Cerebellar cortex (tissue), 1 donor: ENCODE measurements around the gene NFX1.

Source experiments
- DNase-seq: peaks from one replicate; pipeline ENCODE4 v3.0.0-alpha.2; 2015; ENCODE audit warnings: low spot score

The NFX1 gene

GRCh38 chr9:33267151-33267767 is 23.1 kb upstream of the NFX1 start:
- DNase-seq: no peak

DNA sequence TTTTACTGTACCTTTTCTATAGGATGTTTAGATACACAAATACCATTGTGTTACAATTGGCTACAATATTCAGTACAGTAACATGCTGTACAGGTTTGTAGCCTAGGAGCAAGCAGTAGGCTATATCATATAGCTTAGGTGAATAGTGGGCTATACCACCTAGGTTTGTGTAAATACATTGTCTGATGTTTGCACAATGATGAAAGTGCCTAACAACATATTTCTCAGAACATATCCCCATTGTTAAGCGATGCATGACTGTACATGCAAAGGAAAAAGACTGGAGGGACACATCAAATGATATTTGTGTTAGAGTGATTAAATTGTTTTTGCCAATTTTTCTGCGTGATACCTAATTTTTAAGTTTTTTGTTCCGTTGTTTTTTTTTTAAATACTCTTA is 20.2 kb upstream of the NFX1 start:
- DNase-seq: no peak

DNA sequence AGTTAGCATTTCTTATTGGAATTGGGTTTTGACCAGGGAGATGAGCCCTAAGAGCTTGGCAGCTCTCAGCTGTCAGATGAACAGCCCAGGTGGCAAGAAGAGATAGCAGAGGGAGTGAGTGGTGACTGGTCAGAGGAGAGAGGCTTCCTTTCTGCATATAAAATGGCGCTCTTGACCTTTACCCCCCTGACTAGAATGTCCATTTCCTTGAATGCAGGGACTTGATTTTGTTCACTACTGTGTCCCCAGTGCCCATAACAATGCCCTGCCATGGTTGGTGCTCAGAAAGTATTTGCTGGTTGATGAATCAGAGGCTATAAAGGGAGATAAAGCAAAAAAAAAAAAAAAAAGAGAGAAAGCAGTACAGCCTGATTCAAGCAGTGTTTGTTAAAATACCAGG is 18.3 kb upstream of the NFX1 start:
- DNase-seq: no peak

GRCh38 chr9:33273266-33273971 is 16.9 kb upstream of the NFX1 start:
- DNase-seq: no peak

DNA sequence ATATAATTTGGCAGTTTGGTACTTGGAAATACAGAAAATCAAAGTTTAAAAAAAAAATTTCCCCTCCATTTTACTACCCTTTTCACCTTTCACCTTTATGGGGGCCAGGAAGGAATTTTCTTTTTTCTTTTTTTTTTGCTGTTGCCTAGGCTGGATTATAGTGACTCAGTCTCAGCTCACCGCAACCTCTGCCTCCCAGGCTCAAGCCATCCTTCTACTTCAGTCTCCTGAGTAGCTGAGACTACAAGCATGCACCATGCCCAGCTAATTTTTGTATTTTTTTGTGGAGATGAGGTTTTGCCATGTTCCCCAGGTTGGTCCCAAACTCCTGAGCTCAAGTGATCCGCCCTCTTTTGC is 16.4 kb upstream of the NFX1 start:
- no peak for DNase-seq

DNA sequence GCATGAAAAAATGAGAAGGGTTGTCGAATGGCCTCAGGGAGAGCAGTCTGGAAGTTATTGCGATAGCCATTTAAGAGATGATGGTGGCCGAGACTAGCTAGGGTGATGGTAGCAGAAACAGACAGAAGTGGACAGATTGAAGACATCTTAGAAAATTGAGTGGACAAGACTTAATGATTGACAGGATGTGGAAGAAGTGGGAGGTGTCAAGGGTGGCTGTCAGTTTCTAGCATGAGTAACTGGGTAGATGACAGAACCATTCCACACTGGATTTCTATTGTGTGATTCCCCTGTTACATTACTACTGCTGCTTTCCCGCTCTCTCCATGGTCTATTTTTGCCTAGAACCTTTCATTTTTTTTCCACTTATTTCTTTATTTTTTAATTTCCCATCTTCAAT is 12.8 kb upstream of the NFX1 start:
- DNase-seq: no peak

DNA sequence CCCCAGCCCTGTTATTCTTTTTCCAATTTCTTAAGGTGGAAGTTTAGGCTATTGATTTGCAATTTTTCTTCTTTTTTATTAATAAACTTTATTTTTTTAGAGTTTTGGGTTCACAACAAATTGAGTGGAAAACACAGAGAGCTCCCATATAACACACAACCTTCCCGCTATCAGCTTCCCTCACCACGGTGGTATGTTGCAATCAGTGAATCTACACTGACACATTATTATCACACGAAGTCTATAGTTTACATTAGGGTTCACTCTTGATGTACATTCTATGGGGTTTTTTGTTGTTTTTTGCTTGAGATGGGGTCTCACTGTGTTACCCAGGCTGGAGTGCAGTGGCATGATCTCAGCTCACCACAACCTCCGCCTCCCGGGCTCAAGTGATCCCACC is 4.8 kb upstream of the NFX1 start:
- no peak for DNase-seq

DNA sequence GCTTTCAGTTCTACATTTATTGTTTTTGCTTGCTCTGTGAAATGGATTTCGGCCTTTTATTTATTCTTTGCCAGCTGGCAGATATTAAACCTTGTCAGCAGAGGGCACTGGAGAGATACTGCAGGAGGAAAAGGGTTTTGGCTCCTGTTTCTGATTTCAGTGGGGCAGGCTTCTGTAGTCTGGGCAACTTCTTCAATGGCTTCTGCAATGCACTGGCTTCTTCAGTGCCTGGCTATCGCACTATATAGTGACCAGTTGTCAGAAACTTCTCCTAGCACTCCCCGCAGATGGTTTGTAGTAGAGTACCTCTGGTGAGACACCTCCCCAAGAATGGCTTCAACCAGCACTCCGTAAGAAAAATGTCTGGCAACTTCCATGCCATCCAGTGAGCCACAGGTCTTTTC is 3.2 kb upstream of the NFX1 start:
- peak; percentile 84 for DNase-seq

- no peak for DNase-seq
Observed at GRCh38 chr9:33288235-33288634, 2.1 kb upstream of the NFX1 start.

- DNase-seq: no peak
Observed at GRCh38 chr9:33288828-33289483, 1.4 kb upstream of the NFX1 start.

- DNase-seq: no peak
Observed at GRCh38 chr9:33289496-33289895, 820 bp upstream of the NFX1 start.

DNA sequence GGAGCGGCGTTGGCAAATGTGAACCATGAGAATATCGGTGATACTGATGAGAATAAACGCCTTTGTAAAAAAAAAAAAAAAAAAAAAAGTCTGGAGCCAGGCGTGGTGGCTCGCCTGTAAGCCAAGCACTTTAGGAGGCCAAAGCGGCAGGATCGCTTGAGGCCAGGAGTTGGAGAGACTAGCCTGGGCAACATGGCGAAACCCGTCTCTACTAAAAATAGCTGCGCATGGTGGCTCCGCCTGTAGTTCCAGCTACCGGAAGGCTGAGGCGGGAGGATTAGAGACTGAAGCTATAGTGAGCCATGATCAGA is 425 bp upstream of the NFX1 start:
- DNase-seq: no peak

- no peak for DNase-seq
Observed at GRCh38 chr9:33291031-33291397, 698 bp downstream of the NFX1 start.

- no peak for DNase-seq
Observed at GRCh38 chr9:33291901-33292300, 1.6 kb downstream of the NFX1 start.

GRCh38 chr9:33293782-33294181 is 3.5 kb downstream of the NFX1 start:
- no peak for DNase-seq

DNA sequence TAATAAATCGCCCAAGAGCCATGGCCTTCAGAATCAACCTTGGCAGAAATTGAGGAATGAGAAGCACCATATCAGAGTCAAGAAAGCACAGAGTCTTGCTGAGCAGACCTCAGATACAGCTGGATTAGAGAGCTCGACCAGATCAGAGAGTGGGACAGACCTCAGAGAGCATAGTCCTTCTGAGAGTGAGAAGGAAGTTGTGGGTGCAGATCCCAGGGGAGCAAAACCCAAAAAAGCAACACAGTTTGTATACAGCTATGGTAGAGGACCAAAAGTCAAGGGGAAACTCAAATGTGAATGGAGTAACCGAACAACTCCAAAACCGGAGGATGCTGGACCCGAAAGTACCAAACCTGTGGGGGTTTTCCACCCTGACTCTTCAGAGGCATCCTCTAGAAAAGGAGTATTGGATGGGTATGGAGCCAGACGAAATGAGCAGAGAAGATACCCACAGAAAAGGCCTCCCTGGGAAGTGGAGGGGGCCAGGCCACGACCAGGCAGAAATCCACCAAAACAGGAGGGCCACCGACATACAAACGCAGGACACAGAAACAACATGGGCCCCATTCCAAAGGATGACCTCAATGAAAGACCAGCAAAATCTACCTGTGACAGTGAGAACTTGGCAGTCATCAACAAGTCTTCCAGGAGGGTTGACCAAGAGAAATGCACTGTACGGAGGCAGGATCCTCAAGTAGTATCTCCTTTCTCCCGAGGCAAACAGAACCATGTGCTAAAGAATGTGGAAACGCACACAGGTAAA is 4.5 kb downstream of the NFX1 start:
- peak; percentile 28 for DNase-seq

- DNase-seq: no peak
Observed at GRCh38 chr9:33295571-33295970, 5.3 kb downstream of the NFX1 start.

DNA sequence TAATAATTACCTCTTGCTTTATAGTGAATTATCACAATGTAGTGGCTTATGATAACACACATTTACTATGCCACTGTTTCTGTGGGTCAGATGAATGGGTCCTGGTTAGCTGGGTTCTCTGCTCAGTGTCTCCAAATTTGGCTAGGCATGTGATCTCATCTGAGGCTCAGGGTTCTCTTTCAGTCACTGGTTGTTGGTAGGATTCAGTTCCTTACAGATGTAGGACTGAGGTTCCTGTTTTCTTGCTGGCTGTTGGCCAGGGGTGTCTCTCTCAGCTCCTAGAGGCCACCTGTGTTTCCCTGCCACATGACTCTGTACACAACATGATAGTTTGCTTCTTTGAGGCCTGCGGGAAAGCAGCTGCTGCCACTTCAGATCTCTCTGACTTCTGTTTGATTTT is 7.1 kb downstream of the NFX1 start:
- DNase-seq: no peak

DNA sequence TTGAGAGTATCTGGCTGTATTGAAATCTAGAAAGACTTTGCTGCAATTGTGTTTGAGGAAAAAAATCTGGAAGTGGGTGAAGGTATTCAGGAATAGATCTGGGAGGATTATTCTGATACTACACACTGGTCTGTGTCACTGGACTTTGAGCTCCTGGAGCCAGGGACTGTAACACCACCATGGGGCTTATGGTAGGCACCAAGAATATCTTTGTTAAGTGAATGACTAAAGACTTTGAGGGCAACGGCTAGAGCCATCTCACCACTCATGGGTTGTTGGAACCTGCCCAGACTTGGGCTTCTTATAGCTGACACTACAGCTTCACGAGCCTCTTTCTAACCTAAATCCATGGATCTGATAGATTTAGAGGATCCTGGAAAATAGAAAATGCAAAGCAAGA is 10.2 kb downstream of the NFX1 start:
- DNase-seq: no peak

DNA sequence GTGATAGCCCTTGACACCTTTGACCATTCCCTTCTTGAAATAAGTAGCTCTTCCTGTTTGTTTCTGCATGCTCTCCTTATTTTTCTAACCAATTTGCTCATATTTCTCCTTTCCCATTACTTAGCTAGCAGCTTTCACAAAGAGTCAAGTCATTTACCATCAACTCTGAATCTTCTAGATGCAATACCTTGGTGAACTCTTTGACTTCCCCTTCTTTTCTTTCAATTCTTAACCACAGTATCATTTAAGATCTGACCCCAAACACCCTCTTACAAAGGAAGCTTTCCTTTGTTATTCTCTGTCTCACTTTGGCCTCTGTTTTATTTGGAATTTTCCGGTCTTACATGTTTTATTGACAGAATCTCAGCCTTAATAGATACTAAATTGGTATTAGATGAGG is 14.0 kb downstream of the NFX1 start:
- no peak for DNase-seq

DNA sequence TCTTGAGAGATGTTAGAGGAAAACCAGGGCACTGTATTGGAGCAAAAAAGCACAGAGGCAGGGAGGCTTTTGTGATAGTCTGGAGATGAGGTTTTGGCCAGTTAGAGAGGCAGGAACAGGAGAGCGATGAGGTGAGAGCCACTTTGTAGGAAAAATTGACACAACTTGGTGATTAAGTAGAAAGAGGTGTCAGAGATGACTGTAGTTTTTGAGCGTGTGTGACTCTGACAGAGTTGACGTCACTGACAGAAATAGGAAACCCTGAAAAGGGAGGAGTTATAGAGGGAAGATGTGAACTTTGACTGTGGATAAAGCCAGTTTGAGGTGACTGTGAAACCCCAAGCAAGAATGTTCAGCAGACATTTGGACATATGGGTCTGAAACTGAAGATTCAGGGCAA is 15.7 kb downstream of the NFX1 start:
- no peak for DNase-seq

DNA sequence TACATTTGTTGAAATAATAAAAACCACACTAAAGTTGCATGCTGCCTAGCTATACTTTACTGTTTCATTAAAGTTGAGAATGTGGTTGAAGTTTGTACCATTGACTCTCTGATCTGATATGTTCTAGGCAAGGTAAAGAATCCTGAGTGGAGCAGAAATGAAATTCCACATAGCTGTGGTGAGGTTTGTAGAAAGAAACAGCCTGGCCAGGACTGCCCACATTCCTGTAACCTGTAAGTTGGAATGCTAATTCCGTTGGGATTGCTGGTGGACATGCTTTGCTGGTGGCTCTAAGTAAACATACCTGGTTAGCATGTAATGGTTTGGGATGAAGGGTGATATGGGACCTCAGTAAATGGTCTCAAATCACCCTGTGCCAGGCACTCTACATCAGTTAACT is 16.8 kb downstream of the NFX1 start:
- no peak for DNase-seq

DNA sequence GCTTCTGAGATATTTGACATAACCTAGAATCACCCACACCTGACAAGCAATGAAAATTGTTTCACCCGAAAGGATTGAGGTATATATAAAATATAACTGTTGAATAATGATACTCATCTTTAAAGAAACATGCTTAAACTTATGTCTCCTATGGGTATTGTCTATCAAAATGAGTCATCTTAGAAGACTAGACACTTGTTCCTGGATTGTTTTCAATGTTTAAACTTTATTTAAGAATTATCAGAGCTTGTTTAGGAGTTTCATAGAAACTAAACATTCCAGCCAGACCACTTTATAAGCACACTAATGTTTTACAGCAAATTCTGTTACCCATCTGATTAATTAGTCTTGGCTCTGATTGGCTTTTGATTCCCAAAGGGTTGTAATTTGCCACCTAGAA is 19.6 kb downstream of the NFX1 start:
- DNase-seq: no peak
